Peyer's patch (tissue), 4 donors: ENCODE measurements around the gene CRMP1. TPM values are rescaled to one million over a fixed set of nuclear protein-coding genes. Genes with fewer than 3 reads are reported as not detected.

ENCODE experiments used
- DNase-seq, 3 donors: peaks; one replicate each; pipeline ENCODE4 v3.0.0-alpha.2; 2017 to 2019
- H3K27ac ChIP-seq, 4 donors: fragments of 200-600 bp; sonication (generic); one replicate each; pipeline ENCODE4 v1.5.1; 2016 to 2019
- H3K27me3 ChIP-seq, 2 donors: fragments of 200-600 bp; sonication (generic); one replicate each; pipeline ENCODE4 v1.5.1; 2019
- H3K36me3 ChIP-seq, 3 donors: fragments of 200-600 bp; sonication (generic); one replicate each; pipeline ENCODE4 v1.5.1; 2016 to 2019
- H3K4me1 ChIP-seq, 4 donors: fragments of 200-600 bp; sonication (generic); one replicate each; pipeline ENCODE4 v1.5.1; 2016 to 2019
- H3K4me3 ChIP-seq, 4 donors: fragments of 200-600 bp; sonication (generic); 1 replicate in 3 of 4; 2 replicates in 1 of 4; pipeline ENCODE4 v1.5.1; 2016 to 2019; ENCODE audit warnings: mild to moderate bottlenecking in 1 of 4
- H3K9me3 ChIP-seq, 4 donors: fragments of 200-600 bp; sonication (generic); one replicate each; pipeline ENCODE4 v1.5.1; 2016 to 2019; ENCODE audit warnings: mild to moderate bottlenecking in 1 of 4
- POLR2A ChIP-seq, 2 donors: fragments of 450-650 bp; IDR thresholded peaks; one replicate each; pipeline ENCODE4 v1.5.1; 2017; ENCODE audit warnings: antibody characterized with exemption in 2 of 2, mild to moderate bottlenecking in 2 of 2, moderate library complexity in 2 of 2
- small RNA-seq, 2 donors: library from RNA; depleted of rRNA; stranded (forward); fragments of <200 nt; gene quantifications; one replicate each; pipeline ENCODE3, GENCODE V24; 2016
- total RNA-seq, 4 donors: library from RNA; depleted of rRNA; stranded (reverse); fragments of >200 nt; gene quantifications; one replicate each; pipeline ENCODE4 v1.1.0, GENCODE V29; 2016
- TF ChIP-seq, protein P1 (sequence below), 6 experiments: fragments of 450-650 bp in 4 of 6; fragments of 200-600 bp in 2 of 6; sonication (generic) in 1 of 6; IDR thresholded peaks; one replicate each; pipeline ENCODE4 v1.5.1; 2017 to 2019; ENCODE audit warnings: antibody characterized with exemption in 6 of 6, mild to moderate bottlenecking in 3 of 6, moderate library complexity in 1 of 6

CRMP1 gene
- total RNA-seq, 4 donors from 2014 or later = 1.5 to 5.8 (median 1.6) TPM; not detected in 1

DNA sequence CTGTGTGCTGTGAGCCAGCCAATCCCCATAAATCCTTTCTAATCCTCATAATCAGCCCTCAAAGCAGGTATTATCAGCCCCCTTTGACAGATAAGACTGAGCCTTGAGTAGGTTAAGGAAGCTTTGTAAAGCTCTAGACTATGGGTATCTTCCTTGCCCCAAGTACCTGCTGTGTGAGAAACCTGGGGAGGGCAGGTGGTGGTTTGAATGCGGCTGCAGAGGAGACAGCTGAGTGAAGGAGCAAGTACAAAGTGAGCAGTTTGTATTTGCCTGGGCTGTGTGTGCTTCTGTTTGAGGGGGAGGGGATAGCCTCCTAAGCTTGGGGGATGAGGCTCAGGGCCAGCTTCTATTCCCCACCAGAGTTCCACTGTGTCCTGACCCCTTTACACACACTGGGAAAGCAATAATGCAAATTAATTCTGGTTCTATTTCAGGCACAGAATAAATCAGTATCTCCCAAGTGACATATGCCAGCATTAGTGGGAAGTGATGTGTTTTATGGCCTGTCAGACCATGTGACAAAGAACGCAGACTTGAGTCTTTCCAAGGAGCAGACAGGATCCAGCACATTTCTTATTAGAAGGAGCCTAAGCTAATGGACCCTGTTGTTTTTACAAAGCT, 118.4 kb downstream of the CRMP1 start:
- DNase-seq = no peak
- H3K27ac ChIP-seq = no peak overlapping the region
- no peaks in the 10 kb centered on the region for H3K4me1 ChIP-seq
- H3K4me3 ChIP-seq = no peak overlapping the region
- TF ChIP-seq POLR2A (IDR thresholded peaks at IDR 0.05) = no peak
- TF ChIP-seq, protein P1, sequence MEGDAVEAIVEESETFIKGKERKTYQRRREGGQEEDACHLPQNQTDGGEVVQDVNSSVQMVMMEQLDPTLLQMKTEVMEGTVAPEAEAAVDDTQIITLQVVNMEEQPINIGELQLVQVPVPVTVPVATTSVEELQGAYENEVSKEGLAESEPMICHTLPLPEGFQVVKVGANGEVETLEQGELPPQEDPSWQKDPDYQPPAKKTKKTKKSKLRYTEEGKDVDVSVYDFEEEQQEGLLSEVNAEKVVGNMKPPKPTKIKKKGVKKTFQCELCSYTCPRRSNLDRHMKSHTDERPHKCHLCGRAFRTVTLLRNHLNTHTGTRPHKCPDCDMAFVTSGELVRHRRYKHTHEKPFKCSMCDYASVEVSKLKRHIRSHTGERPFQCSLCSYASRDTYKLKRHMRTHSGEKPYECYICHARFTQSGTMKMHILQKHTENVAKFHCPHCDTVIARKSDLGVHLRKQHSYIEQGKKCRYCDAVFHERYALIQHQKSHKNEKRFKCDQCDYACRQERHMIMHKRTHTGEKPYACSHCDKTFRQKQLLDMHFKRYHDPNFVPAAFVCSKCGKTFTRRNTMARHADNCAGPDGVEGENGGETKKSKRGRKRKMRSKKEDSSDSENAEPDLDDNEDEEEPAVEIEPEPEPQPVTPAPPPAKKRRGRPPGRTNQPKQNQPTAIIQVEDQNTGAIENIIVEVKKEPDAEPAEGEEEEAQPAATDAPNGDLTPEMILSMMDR (IDR thresholded peaks at IDR 0.05) = no peak
- H3K36me3 ChIP-seq = no peaks in the 10 kb centered on the region
- no peaks in the 10 kb centered on the region for H3K27me3 ChIP-seq
- peaks cover 0 to 3% (median 0%) of the 10 kb centered on the region in 4 donors for H3K9me3 ChIP-seq

DNA sequence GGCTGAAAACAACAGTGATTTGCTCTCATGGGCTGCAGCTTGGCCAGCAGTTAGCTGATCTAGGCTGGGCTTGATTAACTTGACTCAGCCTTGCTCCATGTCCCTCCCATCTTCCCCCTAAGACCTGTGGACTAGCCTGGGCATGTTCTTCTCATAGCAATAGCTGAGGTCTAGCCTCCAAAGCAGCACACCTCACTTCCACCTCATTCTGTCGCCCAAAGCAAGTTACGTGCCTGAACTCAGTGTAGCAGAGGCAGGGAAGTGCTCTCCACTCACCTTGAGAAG, 119.7 kb downstream of the CRMP1 start:
- DNase-seq = no peak

DNA sequence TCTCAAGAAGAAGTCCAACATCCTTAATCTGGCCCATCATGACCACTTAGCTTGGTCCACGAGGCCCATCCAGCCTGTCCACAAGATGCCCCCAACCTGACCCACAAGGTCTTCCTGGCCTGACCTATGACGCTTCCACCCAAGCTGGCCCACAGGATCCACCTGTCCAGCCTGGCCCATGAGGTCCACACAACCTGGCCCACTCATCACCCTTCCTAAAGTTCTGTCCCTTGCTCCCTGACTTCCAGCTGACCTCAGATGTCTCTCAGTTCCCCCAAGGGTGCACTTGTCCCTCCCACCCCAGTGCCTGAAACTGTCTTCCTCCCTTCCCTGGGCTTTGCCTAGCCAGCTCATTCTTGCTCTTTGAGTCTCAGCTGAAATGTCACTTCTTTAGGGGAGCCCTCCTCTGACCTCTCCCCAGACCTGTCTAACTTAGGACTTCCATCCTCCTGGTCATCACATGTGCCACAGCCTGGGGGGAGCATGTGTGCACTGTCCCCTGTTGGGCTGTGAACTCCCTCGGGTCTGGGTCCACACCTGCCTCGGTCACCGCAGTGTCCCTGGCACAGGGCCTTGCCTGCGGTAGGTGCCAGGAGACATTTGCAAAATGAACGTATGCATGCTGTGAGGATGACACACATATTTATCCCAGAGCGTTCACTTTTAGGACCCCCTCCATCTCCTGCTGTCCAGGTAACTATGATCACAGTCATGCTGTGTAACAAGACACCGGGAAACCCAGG, 120.2 kb downstream of the CRMP1 start:
- H3K27ac ChIP-seq = no peak overlapping the region
- H3K4me1 ChIP-seq = no peaks in the 10 kb centered on the region
- DNase-seq = no peak
- no peaks in the 10 kb centered on the region for H3K36me3 ChIP-seq
- TF ChIP-seq, protein P1 (IDR thresholded peaks at IDR 0.05) = no peak
- no peak for TF ChIP-seq POLR2A (IDR thresholded peaks at IDR 0.05)
- H3K9me3 ChIP-seq = peaks cover 0 to 3% (median 0%) of the 10 kb centered on the region in 4 donors
- H3K27me3 ChIP-seq = no peaks in the 10 kb centered on the region
- H3K4me3 ChIP-seq = no peak overlapping the region

More for the DNA sequence above, 119.7 kb downstream of the CRMP1 start:
- Histone ChIP-seq H3K4me3 (no peak overlapping the region), H3K27me3 (no peaks in the 10 kb centered on the region), H3K36me3 (no peaks in the 10 kb centered on the region), H3K4me1 (no peaks in the 10 kb centered on the region), H3K27ac (no peak overlapping the region), H3K9me3 (peaks cover 0 to 3% (median 0%) of the 10 kb centered on the region in 4 donors)
- TF ChIP-seq POLR2A (IDR thresholded peaks at IDR 0.05) = no peak
- TF ChIP-seq, protein P1 (IDR thresholded peaks at IDR 0.05) = no peak

Small RNA genes lying within 50 kb of the gene (small RNA-seq; reads per million reads assigned to genes)
- gene MIR378D1 = 0 reads per million in 2 donors

Other genes starting within 250 kb of the CRMP1 start
- 10 to 100 TPM in 1 of 4 donors, 1 to 10 TPM in 2, under 1 TPM in 1; 0.70 to 32.2 (median 4.1) TPM for gene EVC2, start 184.5 kb downstream of the CRMP1 start, total RNA-seq
- 10 to 100 TPM in 1 of 4 donors, 1 to 10 TPM in 3; 1.6 to 40.4 (median 4.4) TPM for gene EVC, start 181.9 kb downstream of the CRMP1 start, total RNA-seq
- under 1 TPM in 3 of 4 donors, not detected in 1; 0.19 to 0.83 (median 0.40) TPM for gene C4orf50, start 125.3 kb upstream of the CRMP1 start, total RNA-seq